LNCAP (cell line): ENCODE data around the gene TENM4.

Source experiments
- CTCF ChIP-seq: fragments of 450-650 bp; IDR thresholded peaks from 2 replicates; pipeline ENCODE4 v1.5.1; 2017; ENCODE audit warnings: mild to moderate bottlenecking

Gene TENM4

GRCh38 chr11:79371152-79371551 lies 69.7 kb downstream of the TENM4 start:
- no peak for TF ChIP-seq CTCF

- TF ChIP-seq CTCF, result no peak
These were observed 71.8 kb downstream of the TENM4 start for GRCh38 chr11:79369055-79369454.

GRCh38 chr11:79367844-79368243 lies 73.0 kb downstream of the TENM4 start:
- TF ChIP-seq CTCF, result no peak

- TF ChIP-seq CTCF, result no peak
These were observed 74.6 kb downstream of the TENM4 start for GRCh38 chr11:79366218-79366617.

- no peak for TF ChIP-seq CTCF
These were observed 76.9 kb downstream of the TENM4 start for GRCh38 chr11:79363861-79364378.

- no peak for TF ChIP-seq CTCF
These were observed 77.6 kb downstream of the TENM4 start for GRCh38 chr11:79363256-79363655.

GRCh38 chr11:79362821-79363220 lies 78.0 kb downstream of the TENM4 start:
- no peak for TF ChIP-seq CTCF

GRCh38 chr11:79362206-79362757 lies 78.5 kb downstream of the TENM4 start:
- no peak for TF ChIP-seq CTCF
